ENCODE results near the gene JAK2. TPM values are rescaled to one million over a fixed set of nuclear protein-coding genes. Genes with fewer than 3 reads are reported as not detected.
"Not testable (repeated sequence)": the region's sequence is repeated elsewhere in the genome, so short reads cannot be mapped to it uniquely, and the experiment has no call there.

The JAK2 gene
- total RNA-seq, 1 donor from 2014 or later, result 5.8 TPM

DNA sequence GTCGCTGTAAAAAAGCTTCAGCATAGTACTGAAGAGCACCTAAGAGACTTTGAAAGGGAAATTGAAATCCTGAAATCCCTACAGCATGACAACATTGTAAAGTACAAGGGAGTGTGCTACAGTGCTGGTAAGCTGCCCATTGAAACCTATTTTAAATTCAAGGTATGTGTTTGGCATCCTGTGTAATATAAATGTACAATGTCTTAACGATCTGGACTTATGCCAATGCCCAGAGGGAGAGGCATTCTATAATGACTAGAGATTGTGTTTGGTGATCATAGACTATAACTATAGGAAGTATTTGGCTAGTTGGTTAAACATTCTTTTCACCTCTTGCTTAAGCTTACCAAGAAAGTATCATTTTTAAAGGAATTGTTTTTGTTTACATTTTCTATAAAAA is 104.7 kb downstream of the JAK2 start:
- Mint-ChIP-seq H3K36me3 (ENCODE audit: unreplicated experiment) (peaks cover 13% of the 10 kb centered on the region), H3K9me3 (ENCODE audit: unreplicated experiment) (no peaks in the 10 kb centered on the region), H3K27me3 (ENCODE audit: unreplicated experiment) (no peaks in the 10 kb centered on the region), H3K4me1 (ENCODE audit: low read depth, unreplicated experiment) (no peaks in the 10 kb centered on the region), H3K27ac (ENCODE audit: unreplicated experiment) (no peak overlapping the region), H3K4me3 (ENCODE audit: unreplicated experiment) (no peak overlapping the region)
- DNase-seq, result no peak
- TF ChIP-seq, protein P1, sequence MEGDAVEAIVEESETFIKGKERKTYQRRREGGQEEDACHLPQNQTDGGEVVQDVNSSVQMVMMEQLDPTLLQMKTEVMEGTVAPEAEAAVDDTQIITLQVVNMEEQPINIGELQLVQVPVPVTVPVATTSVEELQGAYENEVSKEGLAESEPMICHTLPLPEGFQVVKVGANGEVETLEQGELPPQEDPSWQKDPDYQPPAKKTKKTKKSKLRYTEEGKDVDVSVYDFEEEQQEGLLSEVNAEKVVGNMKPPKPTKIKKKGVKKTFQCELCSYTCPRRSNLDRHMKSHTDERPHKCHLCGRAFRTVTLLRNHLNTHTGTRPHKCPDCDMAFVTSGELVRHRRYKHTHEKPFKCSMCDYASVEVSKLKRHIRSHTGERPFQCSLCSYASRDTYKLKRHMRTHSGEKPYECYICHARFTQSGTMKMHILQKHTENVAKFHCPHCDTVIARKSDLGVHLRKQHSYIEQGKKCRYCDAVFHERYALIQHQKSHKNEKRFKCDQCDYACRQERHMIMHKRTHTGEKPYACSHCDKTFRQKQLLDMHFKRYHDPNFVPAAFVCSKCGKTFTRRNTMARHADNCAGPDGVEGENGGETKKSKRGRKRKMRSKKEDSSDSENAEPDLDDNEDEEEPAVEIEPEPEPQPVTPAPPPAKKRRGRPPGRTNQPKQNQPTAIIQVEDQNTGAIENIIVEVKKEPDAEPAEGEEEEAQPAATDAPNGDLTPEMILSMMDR (IDR thresholded peaks at IDR 0.05; ENCODE audit: partially characterized antibody, unreplicated experiment), result no peak

- Mint-ChIP-seq H3K4me3 (ENCODE audit: unreplicated experiment) (no peak overlapping the region), H3K27ac (ENCODE audit: unreplicated experiment) (no peak overlapping the region), H3K4me1 (ENCODE audit: low read depth, unreplicated experiment) (no peaks in the 10 kb centered on the region), H3K9me3 (ENCODE audit: unreplicated experiment) (no peaks in the 10 kb centered on the region), H3K27me3 (ENCODE audit: unreplicated experiment) (no peaks in the 10 kb centered on the region), H3K36me3 (ENCODE audit: unreplicated experiment) (peaks cover 3% of the 10 kb centered on the region)
- DNase-seq, result no peak
- TF ChIP-seq, protein P1 (IDR thresholded peaks at IDR 0.05; ENCODE audit: partially characterized antibody, unreplicated experiment), result no peak
These were observed 110.7 kb downstream of the JAK2 start for GRCh38 chr9:5095795-5096194.

GRCh38 chr9:5099466-5099865 is 114.4 kb downstream of the JAK2 start:
- TF ChIP-seq, protein P1 (IDR thresholded peaks at IDR 0.05; ENCODE audit: partially characterized antibody, unreplicated experiment), result no peak
- Mint-ChIP-seq H3K27ac (ENCODE audit: unreplicated experiment) (no peak overlapping the region), H3K27me3 (ENCODE audit: unreplicated experiment) (no peaks in the 10 kb centered on the region), H3K4me3 (ENCODE audit: unreplicated experiment) (no peak overlapping the region), H3K9me3 (ENCODE audit: unreplicated experiment) (no peaks in the 10 kb centered on the region), H3K4me1 (ENCODE audit: low read depth, unreplicated experiment) (no peaks in the 10 kb centered on the region), H3K36me3 (ENCODE audit: unreplicated experiment) (peaks cover 11% of the 10 kb centered on the region)
- DNase-seq, result no peak

DNA sequence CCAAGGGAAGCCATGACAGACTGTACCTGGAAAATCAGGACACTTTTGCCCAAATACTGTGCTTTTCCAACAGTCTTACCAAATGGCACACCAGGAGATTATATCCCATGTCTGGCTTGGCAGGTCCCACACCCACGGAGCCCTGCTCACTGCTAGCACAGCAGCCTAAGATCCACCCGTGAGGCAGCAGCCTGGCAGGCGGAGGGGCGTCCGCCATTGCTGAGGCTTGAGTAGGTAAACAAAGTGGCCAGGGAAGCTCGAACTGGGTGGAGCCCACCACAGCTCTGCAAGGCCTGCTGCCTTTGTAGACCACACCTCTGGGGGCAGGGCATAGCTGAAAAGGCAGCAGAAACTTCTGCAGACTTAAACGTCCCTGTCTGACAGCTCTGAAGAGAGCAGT is 116.1 kb downstream of the JAK2 start:
- peaks cover 11% of the 10 kb centered on the region for H3K36me3 Mint-ChIP-seq (ENCODE audit: unreplicated experiment)
- H3K4me3 Mint-ChIP-seq (ENCODE audit: unreplicated experiment), result not testable (repeated sequence)

GRCh38 chr9:5106517-5106916 is 121.4 kb downstream of the JAK2 start:
- H3K4me3 Mint-ChIP-seq (ENCODE audit: unreplicated experiment); H3K4me1 Mint-ChIP-seq (ENCODE audit: low read depth, unreplicated experiment); DNase-seq; H3K9me3 Mint-ChIP-seq (ENCODE audit: unreplicated experiment); H3K27me3 Mint-ChIP-seq (ENCODE audit: unreplicated experiment); H3K36me3 Mint-ChIP-seq (ENCODE audit: unreplicated experiment); H3K27ac Mint-ChIP-seq (ENCODE audit: unreplicated experiment): not testable (repeated sequence)

More for the DNA sequence above, 116.1 kb downstream of the JAK2 start:
- not testable (repeated sequence) for H3K4me1 Mint-ChIP-seq (ENCODE audit: low read depth, unreplicated experiment); DNase-seq; H3K27ac Mint-ChIP-seq (ENCODE audit: unreplicated experiment); H3K27me3 Mint-ChIP-seq (ENCODE audit: unreplicated experiment); H3K9me3 Mint-ChIP-seq (ENCODE audit: unreplicated experiment)

DNA sequence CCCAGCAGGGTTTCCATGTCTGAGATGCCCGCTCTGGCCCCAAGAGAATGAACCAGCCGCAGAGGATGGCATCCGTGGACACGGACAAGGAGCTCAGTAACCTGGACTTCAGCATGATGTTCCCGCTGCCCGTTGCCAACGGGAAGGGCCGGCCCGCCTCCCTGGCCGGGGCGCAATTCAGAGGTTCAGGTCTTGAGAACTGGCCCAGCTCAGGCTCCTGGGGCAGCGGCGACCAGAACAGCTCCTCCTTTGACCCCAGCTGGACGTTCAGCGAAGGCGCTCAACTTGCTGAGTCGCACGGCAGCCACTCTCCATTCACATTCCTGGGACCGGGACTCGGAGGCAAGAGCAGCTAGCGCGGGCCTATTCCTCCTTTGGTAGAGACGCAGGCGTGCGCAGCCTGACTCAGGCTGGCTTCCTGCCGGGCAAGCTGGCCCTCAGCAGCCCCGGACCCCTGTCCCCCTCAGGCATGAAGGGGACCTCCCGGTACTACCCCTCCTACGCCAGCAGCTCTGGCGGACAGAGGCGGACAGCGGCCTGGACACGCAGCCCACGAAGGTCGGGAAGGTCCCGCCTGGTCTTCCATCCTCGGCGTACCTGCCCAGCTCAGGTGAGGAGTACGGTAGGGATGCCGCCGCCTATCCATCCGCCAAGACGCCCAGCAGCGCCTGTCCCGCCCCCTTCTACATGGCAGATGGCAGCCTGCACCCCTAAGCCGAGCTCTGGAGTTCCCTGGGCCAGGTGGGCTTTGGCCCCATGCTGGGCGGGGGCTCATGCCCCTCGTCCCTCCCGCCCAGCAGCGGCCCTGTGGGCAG is 126.0 kb downstream of the JAK2 start:
- Mint-ChIP-seq H3K4me3 (ENCODE audit: unreplicated experiment) (no peak overlapping the region), H3K27ac (ENCODE audit: unreplicated experiment) (no peak overlapping the region), H3K36me3 (ENCODE audit: unreplicated experiment) (peaks cover 4% of the 10 kb centered on the region), H3K9me3 (ENCODE audit: unreplicated experiment) (no peaks in the 10 kb centered on the region), H3K27me3 (ENCODE audit: unreplicated experiment) (peaks cover 2% of the 10 kb centered on the region), H3K4me1 (ENCODE audit: low read depth, unreplicated experiment) (no peaks in the 10 kb centered on the region)
- DNase-seq, result no peak
- TF ChIP-seq, protein P1 (IDR thresholded peaks at IDR 0.05; ENCODE audit: partially characterized antibody, unreplicated experiment), result no peak

Measured in glutamatergic neuron (in vitro differentiated cells).